Subcutaneous abdominal adipose tissue (tissue), 5 donors: ENCODE measurements around the gene CSTPP1.

Experiments
- H3K27ac ChIP-seq: one replicate; pipeline ENCODE4 v1.7.0; 2013; ENCODE audit warnings: low read depth, mild to moderate bottlenecking, inconsistent platforms, low read length, moderate library complexity
- H3K27me3 ChIP-seq, 5 donors: one replicate each; pipeline ENCODE4 v1.7.0; 2013; ENCODE audit warnings: low read length in 5 of 5, inconsistent platforms in 1 of 5; ENCODE audit not compliant: control insufficient read depth in 5 of 5, insufficient read depth in 4 of 5
- H3K36me3 ChIP-seq, 5 donors: one replicate each; pipeline ENCODE4 v1.7.0; 2013; ENCODE audit warnings: low read length in 5 of 5; ENCODE audit not compliant: control insufficient read depth in 5 of 5, insufficient read depth in 5 of 5
- H3K4me1 ChIP-seq, 5 donors: one replicate each; pipeline ENCODE4 v1.7.0; 2013; ENCODE audit warnings: low read length in 5 of 5, mild to moderate bottlenecking in 3 of 5, moderate library complexity in 1 of 5; ENCODE audit not compliant: control insufficient read depth in 5 of 5, insufficient read depth in 5 of 5
- H3K4me3 ChIP-seq, 5 donors: one replicate each; pipeline ENCODE4 v1.7.0; 2013; ENCODE audit warnings: low read length in 5 of 5, low read depth in 1 of 5
- H3K9ac ChIP-seq, 5 donors: one replicate each; pipeline ENCODE4 v1.7.0; 2013; ENCODE audit warnings: low read length in 5 of 5, mild to moderate bottlenecking in 4 of 5, moderate library complexity in 3 of 5
- H3K9me3 ChIP-seq, 5 donors: one replicate each; pipeline ENCODE4 v1.7.0; 2013; ENCODE audit warnings: low read length in 5 of 5; ENCODE audit not compliant: control insufficient read depth in 5 of 5
- donor health status: healthy.
- donor health status: healthy.
- donor health status: healthy.
- donor health status: healthy.
- donor health status: healthy.

Gene CSTPP1

DNA sequence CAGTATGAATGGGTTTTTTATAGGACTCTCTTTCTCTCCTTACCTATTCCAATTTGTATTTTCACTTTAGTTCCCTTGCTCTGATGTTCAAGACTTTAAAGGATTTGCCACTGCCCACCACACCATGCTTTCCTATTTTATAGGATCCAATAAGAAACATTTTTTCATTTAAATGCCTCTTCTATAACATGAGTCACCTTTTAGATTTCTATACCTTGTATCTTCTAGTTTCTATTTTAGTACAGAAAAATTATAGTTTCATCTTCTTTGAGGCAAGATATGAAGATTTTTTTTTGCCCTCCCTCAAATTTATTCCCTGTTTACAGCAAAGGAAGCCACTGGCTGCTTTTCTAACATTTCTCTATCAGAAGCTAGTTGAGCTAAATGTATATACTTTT is 163.4 kb downstream of the CSTPP1 start:
- Histone ChIP-seq H3K36me3 (no peaks in the 10 kb centered on the region), H3K9ac (no peak overlapping the region), H3K4me1 (peaks cover 0 to 16% (median 6%) of the 10 kb centered on the region in 5 donors), H3K27me3 (no peaks in the 10 kb centered on the region), H3K27ac (no peak overlapping the region), H3K9me3 (no peaks in the 10 kb centered on the region), H3K4me3 (no peak overlapping the region)

DNA sequence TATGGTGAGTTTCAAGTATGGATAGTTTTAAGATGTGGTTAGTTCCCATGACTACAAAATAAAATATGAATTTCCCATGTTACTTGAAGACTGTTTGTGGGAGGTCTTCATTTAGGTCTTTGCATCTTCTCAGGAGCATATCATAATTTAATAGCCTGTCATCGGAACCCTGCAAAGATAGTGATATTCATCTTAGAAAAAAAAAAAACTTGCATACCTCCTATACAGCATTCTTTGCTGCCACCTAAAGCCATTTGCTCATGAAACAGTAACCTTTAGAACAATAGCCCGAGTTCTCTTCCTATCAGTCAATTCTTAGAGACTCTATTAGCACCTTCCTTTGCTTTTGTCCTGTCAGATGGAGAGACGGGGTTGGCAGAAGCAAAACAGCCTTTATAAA is 164.8 kb downstream of the CSTPP1 start:
- no peak overlapping the region for H3K4me3 ChIP-seq
- no peaks in the 10 kb centered on the region for H3K27me3 ChIP-seq
- H3K4me1 ChIP-seq: peaks cover 0 to 13% (median 6%) of the 10 kb centered on the region in 5 donors
- H3K9ac ChIP-seq: no peak overlapping the region
- no peaks in the 10 kb centered on the region for H3K36me3 ChIP-seq
- H3K27ac ChIP-seq: no peak overlapping the region
- no peaks in the 10 kb centered on the region for H3K9me3 ChIP-seq

DNA sequence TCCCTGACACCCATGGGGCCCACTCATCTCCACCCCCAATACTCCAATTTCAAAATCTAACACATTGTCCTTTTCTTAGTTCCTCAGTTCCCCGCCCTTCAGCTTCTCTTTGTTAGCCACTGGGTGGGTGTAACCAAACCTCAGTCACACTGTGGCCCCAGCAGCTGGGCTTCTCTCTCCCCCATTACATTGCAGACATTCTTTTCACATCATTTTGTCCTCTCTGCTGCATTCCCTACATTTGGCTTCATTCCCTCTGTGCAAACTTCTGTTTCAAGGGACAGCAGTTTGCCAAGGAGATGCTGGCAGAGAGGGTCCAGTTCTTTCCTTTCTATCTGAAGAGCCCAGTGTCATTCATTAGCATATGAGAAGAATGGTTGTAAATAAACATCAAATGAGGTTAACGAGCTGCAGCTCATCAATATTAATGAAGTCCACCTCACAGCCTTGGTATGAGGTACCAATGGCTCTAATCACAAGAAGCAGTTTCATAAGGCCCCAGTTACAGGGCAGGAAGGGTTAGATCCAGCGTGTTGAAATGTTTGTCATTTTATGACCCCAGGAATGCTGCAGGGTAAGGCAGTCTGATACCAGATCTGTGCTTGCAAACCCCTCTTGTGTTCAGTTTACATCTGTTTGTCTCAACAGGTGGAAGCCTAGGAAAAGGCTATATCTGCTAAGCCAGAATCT is 167.8 kb downstream of the CSTPP1 start:
- Histone ChIP-seq H3K9me3 (no peaks in the 10 kb centered on the region), H3K4me1 (peaks cover 0 to 8% (median 3%) of the 10 kb centered on the region in 5 donors), H3K27me3 (no peaks in the 10 kb centered on the region), H3K9ac (no peak overlapping the region), H3K36me3 (no peaks in the 10 kb centered on the region), H3K27ac (no peak overlapping the region), H3K4me3 (no peak overlapping the region)

DNA sequence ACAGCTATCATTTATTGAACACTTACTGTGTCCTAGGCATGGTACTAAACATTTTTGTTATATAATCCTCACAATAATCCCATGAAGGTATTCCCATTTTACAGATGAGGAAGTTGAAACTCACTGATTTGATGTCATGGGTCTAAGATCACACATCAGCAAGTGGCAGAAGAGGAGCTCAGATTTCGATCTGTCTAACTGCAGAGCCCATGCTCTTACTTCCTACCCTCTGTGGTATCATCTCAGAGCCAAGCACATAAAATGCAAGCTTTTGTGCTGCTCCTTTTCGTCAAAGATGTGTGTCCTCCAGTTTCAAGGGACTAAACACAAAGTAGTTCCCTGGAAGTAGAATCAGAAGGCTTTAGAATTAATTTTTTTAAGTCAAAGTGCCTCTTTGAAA is 169.0 kb downstream of the CSTPP1 start:
- H3K27me3 ChIP-seq: no peaks in the 10 kb centered on the region
- H3K9me3 ChIP-seq: no peaks in the 10 kb centered on the region
- H3K4me1 ChIP-seq: peaks cover 0 to 8% (median 3%) of the 10 kb centered on the region in 5 donors
- H3K9ac ChIP-seq: no peak overlapping the region
- no peak overlapping the region for H3K27ac ChIP-seq
- H3K36me3 ChIP-seq: no peaks in the 10 kb centered on the region
- no peak overlapping the region for H3K4me3 ChIP-seq

DNA sequence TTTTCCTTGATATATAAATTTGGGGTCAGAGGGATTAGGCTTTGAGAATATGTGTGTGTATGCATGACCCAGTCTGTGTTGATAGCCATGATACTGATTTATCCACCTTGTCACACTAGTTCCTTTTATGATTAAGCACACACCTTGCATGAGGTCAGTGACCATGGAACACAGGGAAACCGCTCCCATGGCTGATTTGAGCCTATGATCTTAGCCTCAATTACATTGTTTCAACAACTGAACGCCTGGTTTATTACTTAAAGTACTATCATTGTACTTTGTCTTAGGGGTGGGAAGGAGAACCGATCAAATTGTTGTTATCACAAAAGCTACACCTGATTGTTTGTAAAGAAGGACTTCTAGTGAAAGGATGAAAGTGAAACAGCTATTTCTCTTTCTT is 169.4 kb downstream of the CSTPP1 start:
- Histone ChIP-seq H3K9ac (no peak overlapping the region), H3K27me3 (no peaks in the 10 kb centered on the region), H3K4me3 (no peak overlapping the region), H3K4me1 (peaks cover 0 to 8% (median 3%) of the 10 kb centered on the region in 5 donors), H3K9me3 (no peaks in the 10 kb centered on the region), H3K36me3 (no peaks in the 10 kb centered on the region), H3K27ac (no peak overlapping the region)

DNA sequence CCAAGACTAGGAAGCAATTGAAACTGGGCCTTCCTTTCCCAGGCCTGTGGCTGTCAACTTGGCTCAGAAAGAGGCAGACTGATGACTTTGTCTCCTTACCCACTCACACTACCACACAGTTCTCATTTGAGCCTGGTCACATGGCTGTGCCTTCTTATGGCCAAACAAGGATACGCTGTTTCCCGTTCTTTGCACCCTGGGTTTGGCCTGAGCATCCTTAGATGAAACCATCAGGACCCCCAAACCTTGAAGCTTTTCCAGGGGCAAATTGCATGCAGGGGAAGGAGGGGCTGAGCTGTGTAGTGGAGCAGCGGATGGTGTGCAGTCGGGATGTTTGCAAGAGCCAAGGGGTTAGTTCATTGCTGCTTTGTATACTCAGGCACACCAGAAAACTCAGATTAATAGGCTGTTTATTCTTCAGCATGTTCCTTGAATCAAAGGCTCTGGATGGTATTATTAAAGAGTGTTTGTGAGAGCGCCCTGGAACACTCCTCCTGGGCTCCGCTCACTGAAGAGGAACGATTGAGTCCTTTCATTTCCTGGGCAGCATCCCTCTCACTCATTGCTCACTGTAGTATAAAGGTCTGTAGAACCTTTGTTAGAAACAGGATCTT is 170.3 kb downstream of the CSTPP1 start:
- Histone ChIP-seq H3K27ac (no peak overlapping the region), H3K4me3 (no peak overlapping the region), H3K27me3 (no peaks in the 10 kb centered on the region), H3K9me3 (no peaks in the 10 kb centered on the region), H3K36me3 (no peaks in the 10 kb centered on the region), H3K4me1 (peaks cover 0 to 8% (median 3%) of the 10 kb centered on the region in 5 donors), H3K9ac (no peak overlapping the region)

DNA sequence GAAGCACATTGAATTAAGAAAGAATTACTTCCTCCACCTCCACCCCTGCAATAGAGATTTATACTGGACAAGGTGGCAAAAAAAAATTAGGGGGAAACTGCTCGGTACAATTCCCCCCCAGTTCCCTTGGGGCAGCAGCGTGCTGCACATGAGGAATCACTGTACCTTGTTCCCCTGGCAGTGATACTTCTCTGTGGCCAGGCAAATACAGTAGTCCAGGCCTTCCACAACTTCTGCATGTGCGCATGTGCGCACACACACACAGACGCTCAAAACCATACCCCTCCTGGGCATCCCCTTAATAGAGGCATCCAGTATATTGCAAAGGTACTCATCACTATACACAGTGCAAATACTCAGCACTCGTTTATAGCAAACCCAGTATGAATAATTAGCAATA is 171.2 kb downstream of the CSTPP1 start:
- H3K36me3 ChIP-seq: no peaks in the 10 kb centered on the region
- no peak overlapping the region for H3K4me3 ChIP-seq
- no peaks in the 10 kb centered on the region for H3K9me3 ChIP-seq
- H3K27ac ChIP-seq: no peak overlapping the region
- H3K4me1 ChIP-seq: peaks cover 0 to 8% (median 3%) of the 10 kb centered on the region in 5 donors
- H3K9ac ChIP-seq: no peak overlapping the region
- H3K27me3 ChIP-seq: no peaks in the 10 kb centered on the region

DNA sequence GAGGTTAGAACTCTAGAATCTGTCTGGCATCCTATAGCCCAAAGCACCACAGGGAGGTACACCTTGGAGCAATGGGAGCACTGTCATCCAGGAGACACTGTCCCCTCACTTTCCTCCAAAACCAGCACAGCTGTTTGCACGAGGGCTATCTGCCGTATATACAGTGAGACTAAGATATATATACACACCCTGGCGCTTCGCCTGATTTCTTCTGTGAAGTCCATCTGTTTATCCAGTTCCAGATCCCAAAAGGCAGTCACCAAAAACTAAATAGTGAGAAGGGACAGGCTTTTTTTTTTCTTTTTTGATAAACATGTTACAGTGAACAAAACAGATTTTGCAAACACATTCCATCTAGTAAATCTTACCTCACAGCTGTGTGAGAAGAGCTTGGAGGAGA is 171.7 kb downstream of the CSTPP1 start:
- Histone ChIP-seq H3K4me3 (no peak overlapping the region), H3K36me3 (no peaks in the 10 kb centered on the region), H3K27ac (no peak overlapping the region), H3K4me1 (peaks cover 0 to 8% (median 3%) of the 10 kb centered on the region in 5 donors), H3K27me3 (no peaks in the 10 kb centered on the region), H3K9me3 (no peaks in the 10 kb centered on the region), H3K9ac (no peak overlapping the region)

DNA sequence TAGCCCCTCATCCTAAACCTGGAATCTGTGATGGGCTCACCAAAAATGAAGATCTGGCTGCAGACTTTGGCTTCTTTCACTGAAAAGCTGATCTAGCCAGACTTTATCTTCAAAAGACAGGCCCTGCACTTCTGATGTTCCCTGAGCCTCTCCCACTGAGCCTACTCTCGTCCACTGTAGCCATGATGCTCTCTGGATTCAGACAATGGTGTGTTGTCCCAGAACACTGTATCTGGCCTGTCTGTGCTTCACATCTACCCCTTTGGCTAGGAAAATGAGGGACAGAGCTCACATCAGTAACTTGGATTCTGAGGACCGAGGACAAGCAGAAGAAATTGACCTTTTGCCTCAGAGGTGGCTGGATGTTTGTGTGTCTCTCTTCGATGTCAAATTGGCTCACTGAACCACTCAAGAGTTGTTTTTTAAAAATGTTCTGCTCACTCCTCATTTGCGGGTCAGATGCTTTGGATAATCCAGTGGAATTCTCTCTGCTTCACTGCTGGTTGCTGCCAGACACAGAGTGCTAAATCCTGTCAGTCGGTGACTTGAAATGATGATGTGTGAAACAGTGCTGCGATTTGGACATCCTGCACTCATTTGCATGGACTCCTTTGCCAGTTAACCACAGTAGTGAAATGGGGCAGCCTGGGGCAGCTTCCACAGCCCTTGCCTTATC is 172.6 kb downstream of the CSTPP1 start:
- no peak overlapping the region for H3K27ac ChIP-seq
- no peaks in the 10 kb centered on the region for H3K9me3 ChIP-seq
- no peak overlapping the region for H3K9ac ChIP-seq
- H3K36me3 ChIP-seq: no peaks in the 10 kb centered on the region
- H3K4me3 ChIP-seq: no peak overlapping the region
- H3K27me3 ChIP-seq: no peaks in the 10 kb centered on the region
- peaks cover 0 to 5% (median 2%) of the 10 kb centered on the region in 5 donors for H3K4me1 ChIP-seq

DNA sequence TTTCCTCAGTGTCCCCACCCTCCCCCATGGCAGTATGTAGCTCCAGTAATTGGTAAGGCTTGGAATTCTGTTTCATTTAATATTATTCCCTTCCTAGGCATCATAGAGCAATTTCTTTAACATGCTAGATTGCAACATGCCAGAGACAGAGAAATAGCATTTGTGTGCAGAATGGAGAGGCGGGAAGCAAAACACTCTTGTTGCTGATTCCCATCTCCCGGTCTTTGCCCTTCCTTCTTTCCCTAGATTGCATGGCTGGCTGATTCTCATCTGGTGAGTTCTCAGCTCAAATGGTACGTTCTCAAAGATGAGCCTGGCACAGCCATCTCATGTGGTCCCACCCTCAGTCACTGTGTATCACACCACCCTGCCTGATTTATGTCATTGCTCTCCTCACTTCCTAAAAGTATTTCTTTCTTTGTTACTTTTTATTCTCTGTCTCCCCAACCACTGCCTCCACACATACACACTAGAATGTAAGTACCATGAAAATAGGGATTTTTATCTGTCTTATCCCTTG is 173.2 kb downstream of the CSTPP1 start:
- Histone ChIP-seq H3K27ac (no peak overlapping the region), H3K9ac (no peak overlapping the region), H3K4me3 (no peak overlapping the region), H3K27me3 (no peaks in the 10 kb centered on the region), H3K9me3 (no peaks in the 10 kb centered on the region), H3K36me3 (no peaks in the 10 kb centered on the region), H3K4me1 (no peaks in the 10 kb centered on the region)
